HG03060 (cell line): Measurements from ENCODE around the gene CDADC1.
A peak's percentile ranks its signal among the peaks of the same experiment; 100 is the strongest.

Experiments
- ATAC-seq: cut with Tn5 transposase; IDR thresholded peaks from one replicate; pipeline ENCODE4 v1.9.1; 2021; ENCODE audit warnings: low read depth, moderate number of reproducible peaks; ENCODE audit not compliant: unreplicated experiment

The CDADC1 gene

DNA sequence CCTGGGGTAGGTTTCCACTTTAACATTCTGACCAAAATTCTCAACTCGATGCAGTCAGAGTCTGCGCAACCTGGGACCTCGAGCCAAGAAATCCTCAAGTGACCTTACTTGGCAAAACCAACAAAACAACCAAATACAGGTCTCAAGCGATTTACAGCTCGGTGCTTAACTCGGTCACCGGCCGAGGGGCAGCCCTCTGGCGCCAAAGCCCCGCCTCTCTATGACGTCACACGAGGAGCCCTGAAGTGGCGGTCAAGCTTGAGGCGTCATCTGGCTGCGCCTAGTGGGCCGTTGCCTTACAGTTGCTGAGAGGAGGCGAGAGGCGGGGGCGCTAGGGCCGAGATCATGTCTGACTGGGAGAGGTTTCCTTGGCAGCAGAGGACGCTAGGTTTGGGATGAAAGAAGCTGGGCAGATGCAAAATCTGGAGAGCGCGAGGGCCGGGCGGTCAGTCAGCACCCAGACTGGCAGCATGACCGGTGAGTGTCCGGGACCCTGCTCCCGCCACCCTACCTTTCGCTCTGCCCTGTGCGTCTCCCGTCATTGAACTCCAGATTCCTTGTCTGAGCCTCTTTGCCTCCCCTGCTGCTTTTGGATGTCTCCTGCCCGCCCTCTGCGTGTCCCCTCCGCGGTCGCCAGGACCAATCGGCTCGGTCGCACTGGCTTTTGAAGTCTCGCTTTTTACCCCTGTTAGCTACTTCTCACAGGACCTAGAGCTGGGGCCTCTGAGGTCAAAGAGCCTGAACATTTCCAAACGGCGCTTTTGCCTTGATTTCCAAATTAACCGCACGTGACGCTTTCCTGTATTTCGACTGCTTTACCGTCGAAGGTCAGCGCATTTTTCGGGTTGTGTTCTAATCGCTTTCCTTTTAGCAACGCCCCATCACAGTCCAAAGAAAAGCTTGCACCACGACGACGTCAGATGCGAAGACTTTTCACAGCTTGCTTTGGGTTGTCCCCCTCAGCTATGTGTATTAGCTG is at the start of gene CDADC1:
Gene CDADC1 (plus strand): TSS at position 283 of the 979 bp plus-strand sequence. CDS start 113 bp downstream, at position 396.
- peak; percentile 96 for ATAC-seq

- ATAC-seq = no peak
Observed at GRCh38 chr13:49206641-49207040, 41.1 kb upstream of the CDADC1 start.

GRCh38 chr13:49208619-49209018 is 39.1 kb upstream of the CDADC1 start:
- no peak for ATAC-seq

DNA sequence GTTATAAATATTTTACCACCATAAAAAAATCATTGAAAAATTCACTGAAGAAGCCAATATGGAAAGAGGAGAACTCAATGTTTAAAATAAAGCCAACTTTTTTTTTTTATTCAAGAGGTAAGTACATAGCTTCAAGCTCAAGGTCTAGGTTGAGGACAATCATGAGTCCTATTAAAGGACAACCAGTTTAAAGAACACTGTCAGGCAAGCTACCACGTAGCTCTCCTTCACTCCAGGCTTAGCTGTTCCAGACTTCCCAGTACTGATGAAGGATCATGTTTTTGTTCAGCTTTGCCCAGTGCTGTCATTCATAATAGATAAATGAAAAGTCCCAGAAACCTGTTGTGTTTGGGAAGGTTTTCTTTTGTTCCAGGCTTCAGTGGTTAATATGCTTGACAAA is 37.6 kb upstream of the CDADC1 start:
- ATAC-seq = no peak

GRCh38 chr13:49210669-49211068 is 37.1 kb upstream of the CDADC1 start:
- ATAC-seq = no peak

GRCh38 chr13:49213539-49213938 is 34.2 kb upstream of the CDADC1 start:
- no peak for ATAC-seq

DNA sequence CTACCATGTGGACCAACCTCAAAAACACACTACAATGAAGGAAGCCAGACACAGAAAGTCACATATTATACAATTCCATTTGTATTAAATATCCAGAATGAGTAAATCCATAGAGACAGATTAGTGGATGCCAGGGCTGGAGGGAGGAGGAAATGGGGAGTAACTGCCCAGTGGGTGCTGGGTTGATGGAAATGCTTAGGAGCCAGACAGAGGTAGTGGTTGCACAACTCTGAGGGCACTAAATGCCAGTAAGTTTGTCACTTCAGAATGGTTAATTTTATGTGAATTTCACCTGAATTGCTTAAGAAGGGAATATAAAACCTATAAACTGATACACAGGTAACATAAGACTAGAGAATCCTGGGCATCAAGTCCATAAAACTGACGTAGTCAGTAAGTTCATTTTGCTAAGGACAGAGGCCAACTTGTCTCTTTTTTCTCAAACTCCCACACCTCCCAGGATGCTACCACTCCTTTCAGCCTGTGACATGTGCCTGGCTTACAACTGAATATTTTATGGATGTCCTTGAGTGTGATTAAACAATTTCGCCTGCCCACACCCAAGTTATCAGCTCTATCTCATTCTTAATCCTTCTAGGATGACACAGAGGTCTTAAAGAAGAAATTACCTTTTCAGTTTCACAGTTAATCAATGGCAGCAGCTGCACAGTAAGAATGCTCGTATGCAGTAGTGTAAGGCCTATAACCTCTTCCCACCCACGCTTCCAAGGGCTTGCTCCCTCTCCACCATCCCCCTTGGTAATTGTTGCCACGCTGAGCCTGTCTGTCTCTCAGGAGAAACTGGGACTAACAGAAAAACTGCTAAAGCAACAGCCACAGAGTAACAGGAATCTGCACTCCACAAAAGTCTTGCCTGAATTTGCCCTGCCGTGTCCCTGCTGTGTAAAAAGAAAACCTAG is 33.5 kb upstream of the CDADC1 start:
- no peak for ATAC-seq

DNA sequence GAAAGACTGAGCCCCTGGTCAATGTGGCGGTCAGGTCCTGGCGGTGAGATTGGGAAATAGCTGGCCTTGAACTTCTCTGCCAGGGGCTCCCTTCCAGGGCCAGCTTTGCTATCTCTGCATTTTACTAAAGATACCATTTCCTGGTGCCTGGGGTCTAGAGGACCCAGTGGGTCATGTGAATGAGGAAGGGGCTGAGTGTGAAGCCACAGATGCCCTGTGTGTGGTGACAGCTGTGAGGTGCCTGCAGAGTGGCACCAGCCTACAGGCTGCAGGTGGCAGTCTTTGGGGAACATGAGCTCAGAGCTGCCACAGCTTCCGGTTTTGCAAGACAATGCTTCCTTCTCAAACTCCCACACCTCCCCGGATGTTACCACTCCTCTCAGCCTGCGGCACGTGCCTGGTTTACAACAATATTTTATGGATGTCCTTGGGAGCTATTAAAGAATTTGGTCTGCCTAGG is 32.8 kb upstream of the CDADC1 start:
- peak; percentile 58 for ATAC-seq

DNA sequence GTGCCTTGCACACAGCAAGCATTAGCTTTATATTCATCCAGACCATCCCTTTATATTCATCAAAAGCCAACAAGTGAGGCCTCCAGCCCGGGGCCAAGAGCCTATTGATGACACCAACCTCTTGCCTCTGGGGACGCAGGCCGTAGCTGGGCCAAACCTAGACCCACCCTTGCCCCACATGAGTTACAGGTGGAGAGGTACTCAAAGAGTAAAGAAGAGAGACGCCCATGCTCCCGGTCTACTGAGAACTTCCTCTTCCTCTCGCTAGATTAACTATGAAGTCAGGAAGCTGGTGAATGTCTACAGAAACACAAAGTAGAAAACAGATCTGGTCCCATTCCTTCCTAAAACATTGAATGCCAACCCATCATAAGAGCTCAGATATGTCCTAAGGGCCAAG is 31.4 kb upstream of the CDADC1 start:
- no peak for ATAC-seq

DNA sequence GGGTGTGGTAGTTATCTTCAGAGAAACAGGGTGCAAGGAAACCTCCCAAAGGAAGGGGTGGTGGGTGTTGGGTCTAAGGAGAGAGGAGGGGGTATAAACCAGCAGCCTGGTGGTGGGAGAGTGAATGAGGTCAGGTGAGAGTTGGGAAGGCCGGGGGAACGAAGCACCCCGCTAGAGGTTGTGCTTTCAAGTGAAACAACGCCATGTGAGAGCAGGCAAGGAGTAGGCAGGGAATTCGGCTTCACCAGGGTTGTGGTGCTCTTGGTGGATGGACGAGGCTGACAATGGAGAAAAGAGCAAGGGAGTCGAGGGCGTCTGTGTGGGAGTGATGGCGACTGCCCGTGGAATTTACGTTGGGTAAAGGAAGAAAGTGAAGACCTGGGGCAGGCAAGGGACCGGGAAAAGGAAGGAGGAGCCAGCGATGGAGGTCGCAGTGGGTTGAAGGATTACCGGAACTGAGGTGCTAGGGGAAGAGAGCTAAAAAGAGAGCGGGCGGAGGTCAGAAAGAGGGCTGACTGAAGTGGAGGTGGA is 29.7 kb upstream of the CDADC1 start:
- no peak for ATAC-seq

GRCh38 chr13:49218493-49219051 is 29.2 kb upstream of the CDADC1 start:
- ATAC-seq = no peak

- ATAC-seq = no peak
Observed at GRCh38 chr13:49219647-49220035, 28.1 kb upstream of the CDADC1 start.

- no peak for ATAC-seq
Observed at GRCh38 chr13:49220036-49220855, 27.5 kb upstream of the CDADC1 start, which contains the start of gene MLNR. TSS of gene MLNR (plus strand) at chr13:49220338. CDS start at chr13:49220338, 0 bp downstream.

- no peak for ATAC-seq
Observed at GRCh38 chr13:49220856-49221589, 26.7 kb upstream of the CDADC1 start.

DNA sequence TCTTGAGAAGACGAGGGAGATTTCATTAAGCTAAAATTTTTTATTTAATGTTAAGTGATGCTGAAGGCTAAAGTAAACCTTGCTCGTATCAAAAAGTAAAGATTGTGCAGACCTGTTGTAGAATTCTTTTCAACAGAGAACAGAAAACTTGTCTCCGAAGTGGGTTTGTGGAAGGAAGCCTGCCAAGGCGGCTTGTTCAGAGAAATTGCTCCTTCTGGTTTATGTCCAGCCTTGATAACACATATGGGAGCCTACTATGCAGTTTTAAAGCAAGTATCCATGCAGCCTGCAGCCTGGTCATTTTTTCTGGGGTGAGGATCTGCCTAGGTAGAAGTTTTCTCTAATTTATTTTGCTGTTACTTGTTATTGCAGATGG is 26.1 kb upstream of the CDADC1 start:
- ATAC-seq = no peak

DNA sequence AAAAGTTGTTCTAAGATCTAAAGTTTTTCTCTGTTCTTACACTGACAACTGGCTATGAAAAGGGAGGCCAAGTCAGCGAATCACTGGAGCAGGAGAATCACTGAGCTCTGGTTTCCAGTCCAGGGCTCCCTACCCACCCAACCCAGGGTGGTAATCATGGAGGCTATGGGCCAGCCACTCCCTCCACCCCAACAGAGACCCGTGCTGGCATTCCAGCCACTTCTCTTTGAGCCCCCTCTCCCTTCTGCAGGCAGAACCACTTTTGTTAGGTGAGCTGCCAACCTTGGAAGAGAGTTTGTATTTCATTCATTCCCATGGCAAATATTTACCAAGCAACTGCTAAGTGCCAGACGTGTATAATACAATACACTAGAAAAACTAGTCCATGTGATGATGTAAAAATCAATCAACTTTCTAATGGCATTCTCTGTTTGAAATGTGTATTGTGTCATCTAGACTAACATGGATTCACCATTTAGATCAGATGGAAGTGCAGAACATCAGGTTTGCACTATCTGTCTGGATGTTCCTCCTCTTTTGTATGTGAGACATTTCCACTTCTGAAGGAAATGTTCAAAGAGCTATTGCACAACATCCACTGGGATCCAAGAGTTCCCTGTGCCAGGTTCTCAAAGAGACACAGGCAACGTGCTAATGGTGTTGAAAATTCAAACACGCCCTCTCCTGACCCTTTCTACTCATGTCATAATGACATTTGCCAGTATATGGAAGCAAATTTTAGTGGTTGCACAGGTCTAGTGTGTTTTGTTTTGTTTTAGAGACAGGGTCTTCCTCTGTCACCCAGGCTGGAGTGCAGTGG is 22.3 kb upstream of the CDADC1 start:
- no peak for ATAC-seq

- no peak for ATAC-seq
Observed at GRCh38 chr13:49226613-49227012, 21.1 kb upstream of the CDADC1 start.

GRCh38 chr13:49234741-49235140 is 13.0 kb upstream of the CDADC1 start:
- ATAC-seq = no peak
